MCF 10A (cell line): ENCODE measurements around the gene PRKCZ. TPM values are rescaled to one million over a fixed set of nuclear protein-coding genes. Genes with fewer than 3 reads are reported as not detected.

Source experiments
- BruUV-seq: library from RNA; stranded (reverse); fragments of 400-500 nt; replicated peaks from 2 replicates; lab custom pipeline; 2021; lab: Mats Ljungman, UMichigan
- CTCF ChIA-PET: fragments of 300-600 bp; sonication (Branson Sonifier 250); formaldehyde crosslinking; extraction: SDS; loops from one replicate; lab custom pipeline; 2021; ENCODE audit warnings: antibody characterized with exemption, inconsistent platforms; lab: Yijun Ruan, JAX
- POLR2A ChIA-PET: fragments of 300-600, 350-650 bp; sonication (Branson Sonifier 250); formaldehyde crosslinking; extraction: SDS; loops from one replicate; lab custom pipeline; 2020; ENCODE audit warnings: antibody characterized with exemption, inconsistent platforms; lab: Yijun Ruan, JAX
- DNase-seq: peaks from one replicate; pipeline ENCODE4 v3.0.0-alpha.2; 2018; ENCODE audit not compliant: unreplicated experiment
- H3K27ac Mint-ChIP-seq: one replicate; pipeline ENCODE4 v1.8.0; 2022; ENCODE audit warnings: mild to moderate bottlenecking, low read depth, mixed read lengths; ENCODE audit not compliant: unreplicated experiment
- H3K27me3 Mint-ChIP-seq: one replicate; pipeline ENCODE4 v1.8.0; 2022; ENCODE audit warnings: mixed read lengths; ENCODE audit not compliant: insufficient read depth, unreplicated experiment
- H3K36me3 Mint-ChIP-seq: one replicate; pipeline ENCODE4 v1.8.0; 2022; ENCODE audit warnings: mild to moderate bottlenecking, moderate library complexity, mixed read lengths; ENCODE audit not compliant: insufficient read depth, unreplicated experiment
- H3K4me1 Mint-ChIP-seq: one replicate; pipeline ENCODE4 v1.8.0; 2022; ENCODE audit warnings: mixed read lengths; ENCODE audit not compliant: insufficient read depth, unreplicated experiment
- H3K4me3 Mint-ChIP-seq: one replicate; pipeline ENCODE4 v1.8.0; 2022; ENCODE audit warnings: mild to moderate bottlenecking, moderate library complexity, mixed read lengths; ENCODE audit not compliant: unreplicated experiment
- H3K9me3 Mint-ChIP-seq: one replicate; pipeline ENCODE4 v1.8.0; 2022; ENCODE audit warnings: mixed read lengths; ENCODE audit not compliant: unreplicated experiment
- intact Hi-C: fragments of 100-400 bp; cut with micrococcal nuclease; formaldehyde crosslinking; loops from 2 replicates; pipeline ENCODE4 v1.14.1; 2022
- total RNA-seq: library from RNA; stranded (reverse); gene quantifications from 2 replicates; pipeline ENCODE4 v1.2.3, GENCODE V29; 2022
- TF ChIP-seq, protein P1 (sequence below): fragments of 200-600 bp; IDR thresholded peaks from one replicate; pipeline ENCODE4 v1.8.0; 2022; ENCODE audit warnings: antibody characterized with exemption, mild to moderate bottlenecking; ENCODE audit not compliant: unreplicated experiment

Gene PRKCZ
- total RNA-seq, 1 experiment from 2014 or later: 24.9 TPM

DNA sequence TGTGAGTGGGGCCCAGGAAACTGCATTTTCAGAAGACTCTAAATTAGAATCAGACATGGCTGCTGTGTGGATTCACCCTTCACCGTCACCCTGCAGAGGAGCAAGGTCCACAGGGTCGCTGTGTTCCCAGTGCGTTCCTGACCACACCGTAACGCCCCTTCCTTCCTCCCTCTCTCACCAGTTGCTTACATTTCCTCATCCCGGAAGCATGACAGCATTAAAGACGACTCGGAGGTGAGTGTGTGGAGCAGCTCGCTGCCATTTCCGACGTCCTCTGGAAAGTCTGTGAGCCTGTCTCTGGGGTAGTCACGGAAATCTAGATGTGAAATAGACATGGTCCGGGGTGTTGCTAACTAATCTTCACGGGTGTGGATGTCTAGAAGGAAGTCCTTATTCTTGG lies 98.5 kb downstream of the PRKCZ start:
- TF ChIP-seq, protein P1, sequence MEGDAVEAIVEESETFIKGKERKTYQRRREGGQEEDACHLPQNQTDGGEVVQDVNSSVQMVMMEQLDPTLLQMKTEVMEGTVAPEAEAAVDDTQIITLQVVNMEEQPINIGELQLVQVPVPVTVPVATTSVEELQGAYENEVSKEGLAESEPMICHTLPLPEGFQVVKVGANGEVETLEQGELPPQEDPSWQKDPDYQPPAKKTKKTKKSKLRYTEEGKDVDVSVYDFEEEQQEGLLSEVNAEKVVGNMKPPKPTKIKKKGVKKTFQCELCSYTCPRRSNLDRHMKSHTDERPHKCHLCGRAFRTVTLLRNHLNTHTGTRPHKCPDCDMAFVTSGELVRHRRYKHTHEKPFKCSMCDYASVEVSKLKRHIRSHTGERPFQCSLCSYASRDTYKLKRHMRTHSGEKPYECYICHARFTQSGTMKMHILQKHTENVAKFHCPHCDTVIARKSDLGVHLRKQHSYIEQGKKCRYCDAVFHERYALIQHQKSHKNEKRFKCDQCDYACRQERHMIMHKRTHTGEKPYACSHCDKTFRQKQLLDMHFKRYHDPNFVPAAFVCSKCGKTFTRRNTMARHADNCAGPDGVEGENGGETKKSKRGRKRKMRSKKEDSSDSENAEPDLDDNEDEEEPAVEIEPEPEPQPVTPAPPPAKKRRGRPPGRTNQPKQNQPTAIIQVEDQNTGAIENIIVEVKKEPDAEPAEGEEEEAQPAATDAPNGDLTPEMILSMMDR: no peak
- Mint-ChIP-seq H3K27me3 (no peaks in the 10 kb centered on the region), H3K9me3 (no peaks in the 10 kb centered on the region), H3K27ac (no peak overlapping the region), H3K4me3 (no peak overlapping the region), H3K36me3 (peaks cover 18% of the 10 kb centered on the region), H3K4me1 (no peaks in the 10 kb centered on the region)
- no TSS peak for BruUV-seq
- DNase-seq: no peak
- ChIA-PET POLR2A (no interaction called here), CTCF (interaction anchor here (3.6 kb wide), 1 partner anchor 25 kb away, joined by 25 read pairs; no protein-coding TSS in a partner anchor)
- intact Hi-C loops: no loop called here

DNA sequence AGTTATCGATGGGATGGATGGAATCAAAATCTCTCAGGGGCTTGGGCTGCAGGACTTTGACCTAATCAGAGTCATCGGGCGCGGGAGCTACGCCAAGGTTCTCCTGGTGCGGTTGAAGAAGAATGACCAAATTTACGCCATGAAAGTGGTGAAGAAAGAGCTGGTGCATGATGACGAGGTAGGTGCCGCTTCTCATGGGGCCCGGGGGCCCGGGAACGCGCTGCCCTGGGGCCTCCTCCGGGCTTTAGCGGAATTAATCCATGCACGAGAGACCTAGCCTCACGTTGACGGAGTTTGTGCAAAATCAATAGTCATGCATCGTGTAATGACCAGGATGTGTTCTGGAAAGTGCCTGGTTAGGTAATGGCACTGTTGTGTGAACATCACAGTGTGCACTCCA lies 100.6 kb downstream of the PRKCZ start:
- Mint-ChIP-seq H3K9me3 (peaks cover 10% of the 10 kb centered on the region), H3K4me3 (no peak overlapping the region), H3K36me3 (peaks cover 18% of the 10 kb centered on the region), H3K4me1 (no peaks in the 10 kb centered on the region), H3K27ac (no peak overlapping the region), H3K27me3 (no peaks in the 10 kb centered on the region)
- DNase-seq: no peak
- TF ChIP-seq, protein P1: no peak
- no TSS peak for BruUV-seq
- CTCF ChIA-PET: interaction anchor here (3.6 kb wide), 2 partner anchors 11 to 23 kb away, joined by 22 to 25 read pairs; no protein-coding TSS in a partner anchor
- intact Hi-C loops: no loop called here
- POLR2A ChIA-PET: interaction anchor here (1.6 kb wide), 1 partner anchor 10 kb away, joined by 4 read pairs; no protein-coding TSS in a partner anchor

DNA sequence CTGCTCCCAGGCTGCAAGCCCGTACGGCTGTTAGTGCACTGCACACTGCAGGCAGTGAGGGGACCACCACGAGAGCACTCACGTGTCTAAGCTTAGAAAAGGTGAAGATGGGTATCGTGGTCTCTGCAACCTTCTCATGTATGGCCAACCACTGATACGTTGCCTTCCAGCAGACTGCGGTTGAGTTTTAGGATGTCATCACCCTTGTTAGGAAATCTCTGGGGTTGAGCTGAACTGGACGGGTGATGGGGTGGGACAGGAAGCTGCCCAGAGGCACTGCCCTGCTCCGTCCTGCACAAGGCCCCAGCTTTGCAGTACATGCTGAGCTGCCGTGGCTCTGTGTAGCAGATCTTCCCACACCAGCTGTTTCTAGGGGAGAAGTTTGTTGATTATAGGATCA lies 101.0 kb downstream of the PRKCZ start:
- Mint-ChIP-seq H3K27me3 (no peaks in the 10 kb centered on the region), H3K9me3 (peaks cover 10% of the 10 kb centered on the region), H3K4me1 (no peaks in the 10 kb centered on the region), H3K36me3 (peaks cover 18% of the 10 kb centered on the region), H3K4me3 (no peak overlapping the region), H3K27ac (no peak overlapping the region)
- POLR2A ChIA-PET: no interaction called here
- BruUV-seq: no TSS peak
- DNase-seq: peak; percentile 25
- intact Hi-C loops: no loop called here
- TF ChIP-seq, protein P1: no peak
- CTCF ChIA-PET: interaction anchor here (3.6 kb wide), 2 partner anchors 11 to 23 kb away, joined by 22 to 25 read pairs; no protein-coding TSS in a partner anchor

DNA sequence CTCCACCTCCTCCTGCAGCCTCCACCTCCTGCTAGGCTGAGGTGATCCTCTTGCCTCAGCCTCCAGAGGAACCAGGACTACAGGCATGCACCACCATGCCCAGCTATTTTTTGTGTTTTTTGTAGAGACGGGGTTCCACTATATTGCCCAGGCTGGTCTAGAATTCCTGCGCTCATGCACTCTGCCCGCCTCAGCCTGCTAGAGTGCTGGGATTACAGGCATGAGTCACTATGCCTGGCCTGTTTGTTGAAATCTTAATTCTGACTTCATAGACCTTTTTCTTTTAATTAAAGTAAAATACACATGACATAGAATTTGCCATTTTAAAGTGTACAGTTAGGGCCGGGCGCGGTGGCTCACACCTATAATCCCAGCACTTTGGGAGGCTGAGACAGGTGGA lies 101.7 kb downstream of the PRKCZ start:
- no peak overlapping the region for H3K4me3 Mint-ChIP-seq
- CTCF ChIA-PET: interaction anchor here (3.6 kb wide), 2 partner anchors 12 to 22 kb away, joined by 22 to 25 read pairs; no protein-coding TSS in a partner anchor
- H3K4me1 Mint-ChIP-seq: no peaks in the 10 kb centered on the region
- intact Hi-C loops: no loop called here
- peaks cover 18% of the 10 kb centered on the region for H3K36me3 Mint-ChIP-seq
- TF ChIP-seq, protein P1: no peak
- no peak overlapping the region for H3K27ac Mint-ChIP-seq
- BruUV-seq: no TSS peak
- H3K9me3 Mint-ChIP-seq: peaks cover 10% of the 10 kb centered on the region
- no peaks in the 10 kb centered on the region for H3K27me3 Mint-ChIP-seq
- DNase-seq: no peak
- POLR2A ChIA-PET: no interaction called here
